ENCODE measurements around the gene ZNF655. TPM values are rescaled to one million over a fixed set of nuclear protein-coding genes. Genes with fewer than 3 reads are reported as not detected.

The ZNF655 gene
- total and polyA plus RNA-seq, 11 donors: 26.8 to 48.0 (median 32.8) TPM

GRCh38 chr7:99557196-99557607 is 1.2 kb upstream of the ZNF655 start:
- Histone ChIP-seq H3K27me3 (no peaks in the 10 kb centered on the region), H3K9me3 (no peaks in the 10 kb centered on the region), H3K4me3 (peak overlapping the region in 10 of 12 donors; percentile 83 to 99 (median 89)), H3K4me1 (peaks cover 0 to 40% (median 31%) of the 10 kb centered on the region in 12 donors), H3K36me3 (peaks cover 0 to 58% (median 37%) of the 10 kb centered on the region in 9 donors), H3K27ac (peak overlapping the region in 10 of 12 donors; percentile 95 to 99 (median 96))
- TF ChIP-seq CTCF (IDR thresholded peaks at IDR 0.05) (no peak), POLR2A (IDR thresholded peaks at IDR 0.05) (no peak)
- ATAC-seq: no peak
- 75 to 80% (median 76%) methylated on average over 4 of the region's 4 CpGs for WGBS, 4 donors
- intact Hi-C loops (cut with DNase I): loop anchor here in 8 of 10 donors (5.0 to 10.0 kb wide), 4 partner anchors 45 to 122 kb away; partner anchors contain the start of genes ZKSCAN5 (in 6 of the 8), ZNF394 (in 6 of the 8), CPSF4 (in 1 of the 8) and PTCD1 (in 1 of the 8)
- no peak for DNase-seq

GRCh38 chr7:99557940-99558305 is 519 bp upstream of the ZNF655 start:
- Histone ChIP-seq H3K36me3 (peaks cover 0 to 66% (median 44%) of the 10 kb centered on the region in 9 donors), H3K9me3 (no peaks in the 10 kb centered on the region), H3K27me3 (no peaks in the 10 kb centered on the region), H3K4me1 (peaks cover 0 to 39% (median 24%) of the 10 kb centered on the region in 12 donors), H3K4me3 (peak overlapping the region; percentile 58 to 99 (median 88)), H3K27ac (peak overlapping the region; percentile 91 to 99 (median 96))
- WGBS, 4 donors: 1 to 3% (median 1%) methylated on average over 17 of the region's 17 CpGs
- TF ChIP-seq POLR2A (IDR thresholded peaks at IDR 0.05) (no peak), CTCF (IDR thresholded peaks at IDR 0.05) (peak in 1 of 12 donors; percentile 6)
- DNase-seq (no peak), ATAC-seq (peak in 2 of 4 donors; percentile 60 to 73)
- intact Hi-C loops (cut with DNase I): loop anchor here in 9 of 10 donors (1.0 to 10.0 kb wide), 6 partner anchors 46 to 123 kb away; partner anchors contain the start of genes ZKSCAN5 (in 6 of the 9), ZNF394 (in 6 of the 9), ZSCAN25 (in 2 of the 9) and CPSF4 (in 1 of the 9)

GRCh38 chr7:99559175-99559915 is 903 bp downstream of the ZNF655 start:
- no peak for TF ChIP-seq CTCF (IDR thresholded peaks at IDR 0.05)
- Histone ChIP-seq H3K4me1 (peaks cover 0 to 48% (median 23%) of the 10 kb centered on the region in 12 donors), H3K36me3 (peaks cover 0 to 69% (median 58%) of the 10 kb centered on the region in 9 donors), H3K4me3 (peak overlapping the region; percentile 58 to 99 (median 88)), H3K27me3 (no peaks in the 10 kb centered on the region), H3K9me3 (no peaks in the 10 kb centered on the region), H3K27ac (peak overlapping the region; percentile 91 to 99 (median 96))
- DNase-seq: no peak
- WGBS, 4 donors: 26 to 39% (median 28%) methylated on average over 19 to 31 of the region's 31 CpGs
- intact Hi-C loops (cut with DNase I): loop anchor here in 9 of 10 donors (2.0 to 10.0 kb wide), 5 partner anchors 47 to 125 kb away; partner anchors contain the start of genes ZKSCAN5 (in 6 of the 9), ZNF394 (in 6 of the 9), CPSF4 (in 1 of the 9) and PTCD1 (in 1 of the 9)
- ATAC-seq: no peak

All from heart left ventricle (tissue), 16 donors.